Kidney (tissue), 14 donors: ENCODE data around the gene RNF11. TPM values are rescaled to one million over a fixed set of nuclear protein-coding genes. Genes with fewer than 3 reads are reported as not detected.

ENCODE experiments used
- DNase-seq, 5 donors: peaks; one replicate each; pipeline ENCODE4 v3.0.0-alpha.2; 2013 to 2020
- FAIRE-seq: peaks from 2 replicates; lab custom pipeline; 2012; peaks lifted over from hg19 to GRCh38; lab: Jason Lieb, UNC
- H3K27ac ChIP-seq, 2 donors: one replicate each; pipeline ENCODE4 v1.7.0; 2013; ENCODE audit warnings: low read depth in 2 of 2, low read length in 2 of 2, inconsistent platforms in 1 of 2
- H3K27me3 ChIP-seq: one replicate; pipeline ENCODE4 v1.7.1; 2013; ENCODE audit warnings: low read length, inconsistent platforms; ENCODE audit not compliant: control insufficient read depth, insufficient read depth
- H3K36me3 ChIP-seq, 3 donors: one replicate each; pipeline versions ENCODE4 v1.7.0 to v1.7.1; 2013; ENCODE audit warnings: low read length in 3 of 3, control low read depth in 1 of 3, inconsistent platforms in 1 of 3; ENCODE audit not compliant: insufficient read depth in 3 of 3, control insufficient read depth in 2 of 3
- H3K4me1 ChIP-seq, 3 donors: one replicate each; pipeline versions ENCODE4 v1.7.0 to v1.7.1; 2013; ENCODE audit warnings: low read length in 3 of 3, inconsistent platforms in 1 of 3, low read depth in 1 of 3; ENCODE audit not compliant: control insufficient read depth in 2 of 3, insufficient read depth in 2 of 3
- H3K4me3 ChIP-seq, 3 donors: one replicate each; pipeline versions ENCODE4 v1.7.0 to v1.8.1; 2013; ENCODE audit warnings: low read length in 3 of 3, control low read depth in 1 of 3, inconsistent platforms in 1 of 3
- H3K9ac ChIP-seq, 3 donors: one replicate each; pipeline versions ENCODE4 v1.7.0 to v1.7.1; 2013; ENCODE audit warnings: low read length in 3 of 3, control low read depth in 1 of 3, inconsistent platforms in 1 of 3
- H3K9me3 ChIP-seq, 3 donors: one replicate each; pipeline versions ENCODE4 v1.7.0 to v1.7.1; 2013; ENCODE audit warnings: low read length in 3 of 3, control low read depth in 1 of 3, inconsistent platforms in 1 of 3; ENCODE audit not compliant: control insufficient read depth in 2 of 3, insufficient read depth in 1 of 3
- CTCF ChIP-seq: IDR thresholded peaks from 3 replicates; pipeline ENCODE4 v1.5.1; 2012; ENCODE audit warnings: mild to moderate bottlenecking, moderate library complexity, borderline replicate concordance; ENCODE audit not compliant: insufficient read depth; ENCODE audit errors: extremely low read depth
- intact Hi-C: fragments of 100-400 bp; cut with DNase I; formaldehyde crosslinking; loops from one replicate; pipeline ENCODE4 v1.11.1; 2022
- polyA plus RNA-seq: library from polyadenylated mRNA; stranded (reverse); fragments of 350-450 nt; fragmentation: Illumina TruSeq; extraction: RNeasy Lipid Tissue Mini Kit (QIAGEN cat#74804); gene quantifications from one replicate; pipeline ENCODE4 v1.2.3, GENCODE V29; 2014; ENCODE audit warnings: low read depth, low replicate concordance; ENCODE audit not compliant: insufficient read depth
- total RNA-seq: library from RNA; stranded (reverse); fragmentation: NEBNext Ultra II Directional; extraction: Animal tissue kit (Norgen Biotek cat#: 25700); gene quantifications from one replicate; pipeline ENCODE4 v1.2.1, GENCODE V29; 2021
- donor health status: control.
- donor health status: control.
- donor health status: control.
- donor health status: control.
- donor health status: control.
- donor health status: DM: yes; HTN: yes; CAD: no.
- donor health status: Normal renal cell carcinoma (clear cell type).

Gene RNF11
- total and polyA plus RNA-seq, 2 donors from 2014 or later, result 62.5 to 105 TPM

GRCh38 chr1:51290489-51290847 lies 54.4 kb downstream of the RNF11 start:
- intact Hi-C loops, result no loop called here
- no peak for TF ChIP-seq CTCF
- no peak for FAIRE-seq

GRCh38 chr1:51293898-51294515 lies 57.9 kb downstream of the RNF11 start:
- H3K9me3 ChIP-seq, result no peaks in the 10 kb centered on the region
- no peaks in the 10 kb centered on the region for H3K27me3 ChIP-seq
- intact Hi-C loops, result no loop called here
- H3K4me1 ChIP-seq, result peaks cover 0 to 7% (median 0%) of the 10 kb centered on the region in 3 donors
- TF ChIP-seq CTCF, result no peak
- H3K27ac ChIP-seq, result no peak overlapping the region
- DNase-seq (no peak), FAIRE-seq (no peak)
- H3K9ac ChIP-seq, result no peak overlapping the region
- H3K36me3 ChIP-seq, result peaks cover 0 to 2% (median 0%) of the 10 kb centered on the region in 3 donors
- no peak overlapping the region for H3K4me3 ChIP-seq

More at GRCh38 chr1:51290489-51290847, 54.4 kb downstream of the RNF11 start:
- Histone ChIP-seq H3K27me3 (no peaks in the 10 kb centered on the region), H3K9ac (no peak overlapping the region), H3K4me1 (peaks cover 0 to 4% (median 0%) of the 10 kb centered on the region in 3 donors), H3K36me3 (peaks cover 0 to 4% (median 0%) of the 10 kb centered on the region in 3 donors), H3K4me3 (no peak overlapping the region), H3K9me3 (no peaks in the 10 kb centered on the region), H3K27ac (no peak overlapping the region)
- DNase-seq, result no peak

GRCh38 chr1:51294566-51295184 lies 58.6 kb downstream of the RNF11 start:
- H3K27ac ChIP-seq, result no peak overlapping the region
- H3K9ac ChIP-seq, result no peak overlapping the region
- peaks cover 0 to 7% (median 0%) of the 10 kb centered on the region in 3 donors for H3K4me1 ChIP-seq
- no peaks in the 10 kb centered on the region for H3K27me3 ChIP-seq
- TF ChIP-seq CTCF, result no peak
- no peak for FAIRE-seq
- no peak for DNase-seq
- no peaks in the 10 kb centered on the region for H3K9me3 ChIP-seq
- H3K4me3 ChIP-seq, result no peak overlapping the region
- H3K36me3 ChIP-seq, result peaks cover 0 to 2% (median 0%) of the 10 kb centered on the region in 3 donors
- intact Hi-C loops, result no loop called here
